A549 (cell line): ENCODE data around the gene RAX2. TPM values are rescaled to one million over a fixed set of nuclear protein-coding genes. Genes with fewer than 3 reads are reported as not detected.

Source experiments
- ATAC-seq, 2 experiments: fragments of 200-7000 bp in 1 of 2; fragments of >200 bp in 1 of 2; cut with Nextera tagmentation in 1 of 2; cut with Tn5 transposase in 1 of 2; 3 replicates each; pipeline versions ENCODE4 v1.8.0 to v1.9.1; 2018 to 2020; ENCODE audit warnings: mild to moderate bottlenecking in 1 of 2, moderate library complexity in 1 of 2
- CTCF ChIA-PET: fragments of 300-600 bp; sonication (Branson Sonifier 250); formaldehyde crosslinking; extraction: SDS; loops from one replicate; lab custom pipeline; 2021; ENCODE audit warnings: antibody characterized with exemption, inconsistent platforms; lab: Yijun Ruan, JAX
- POLR2A ChIA-PET: fragments of 350-600 bp; formaldehyde crosslinking; extraction: SDS; loops from one replicate; lab custom pipeline; 2021; ENCODE audit warnings: antibody characterized with exemption, inconsistent platforms; lab: Yijun Ruan, JAX
- DNase-seq, 2 experiments: peaks; one replicate each; pipeline versions ENCODE4 v3.0.0 to v3.0.0-alpha.2; 2011 to 2016; ENCODE audit warnings: low read depth in 1 of 2, low spot score in 1 of 2
- FAIRE-seq: peaks from 2 replicates; lab custom pipeline; 2011; peaks lifted over from hg19 to GRCh38; lab: Jason Lieb, UNC
- H3K27ac ChIP-seq, 2 experiments: fragments of >200 bp; sonication (Bioruptor Twin); formaldehyde crosslinking; 3 replicates each; pipeline ENCODE4 v1.5.1; 2016 to 2017
- H3K4me1 ChIP-seq: fragments of >200 bp; sonication (Bioruptor Twin); formaldehyde crosslinking; 3 replicates; pipeline ENCODE4 v1.6.1; 2016
- H3K4me2 ChIP-seq: fragments of >200 bp; sonication (Bioruptor Twin); formaldehyde crosslinking; 3 replicates; pipeline ENCODE4 v1.6.1; 2016
- H3K4me3 ChIP-seq: fragments of >200 bp; sonication (Bioruptor Twin); formaldehyde crosslinking; 3 replicates; pipeline ENCODE4 v1.5.1; 2016
- H3K9me3 ChIP-seq: fragments of >200 bp; sonication (Bioruptor Twin); formaldehyde crosslinking; 3 replicates; pipeline ENCODE4 v1.6.1; 2016
- CHD2 ChIP-seq: fragments of 150-350 bp; IDR thresholded peaks from 2 replicates; pipeline ENCODE4 v1.6.1; 2014; ENCODE audit warnings: low read length; ENCODE audit not compliant: partially characterized antibody
- EHMT2 ChIP-seq: fragments of 200-600 bp; sonication (generic); IDR thresholded peaks from 2 replicates; pipeline ENCODE4 v1.6.1; 2016; ENCODE audit warnings: antibody characterized with exemption, low read depth, mild to moderate bottlenecking, moderate library complexity
- ESRRA ChIP-seq: fragments of 150-350 bp; IDR thresholded peaks from 2 replicates; pipeline ENCODE4 v1.6.1; 2014; ENCODE audit warnings: mild to moderate bottlenecking, low read length, borderline replicate concordance
- FOXS1 ChIP-seq: fragments of 250-450 bp; sonication (Bioruptor Pico); IDR thresholded peaks from 2 replicates; pipeline ENCODE4 v1.5.0; 2020; ENCODE audit warnings: mild to moderate bottlenecking, moderate library complexity
- GATA3 ChIP-seq: IDR thresholded peaks from 2 replicates; pipeline ENCODE4 v1.6.1; 2012; ENCODE audit warnings: borderline replicate concordance
- HEYL ChIP-seq: fragments of 250-450 bp; sonication (Bioruptor Pico); IDR thresholded peaks from 2 replicates; pipeline ENCODE4 v1.8.0; 2021; ENCODE audit warnings: mild to moderate bottlenecking, moderate library complexity
- HOXB5 ChIP-seq: fragments of 250-450 bp; sonication (Bioruptor Pico); IDR thresholded peaks from 2 replicates; pipeline ENCODE4 v1.5.0; 2020; ENCODE audit warnings: mild to moderate bottlenecking, moderate library complexity
- JUNB ChIP-seq: fragments of >200 bp; sonication (Bioruptor Twin); formaldehyde crosslinking; IDR thresholded peaks from 2 replicates; pipeline ENCODE4 v1.6.1; 2016
- MAFK ChIP-seq: fragments of 450-650 bp; IDR thresholded peaks from 2 replicates; pipeline ENCODE4 v1.6.1; 2014; ENCODE audit not compliant: partially characterized antibody
- MAZ ChIP-seq: fragments of 150-350 bp; IDR thresholded peaks from 2 replicates; pipeline ENCODE4 v1.6.1; 2014; ENCODE audit warnings: antibody characterized with exemption, low read depth, low read length, borderline replicate concordance
- MYC ChIP-seq: IDR thresholded peaks from 2 replicates; pipeline ENCODE4 v1.6.1; 2012; ENCODE audit warnings: mild to moderate bottlenecking, inconsistent platforms, low read length, improper control_type of control experiment, borderline replicate concordance
- NPAS2 ChIP-seq: fragments of 250-450 bp; sonication (Bioruptor Pico); IDR thresholded peaks from 2 replicates; pipeline ENCODE4 v1.8.0; 2022; ENCODE audit warnings: mild to moderate bottlenecking, moderate library complexity, borderline replicate concordance
- NR3C1 ChIP-seq: fragments of >200 bp; sonication (Bioruptor Twin); formaldehyde crosslinking; IDR thresholded peaks from 3 replicates; pipeline ENCODE4 v1.6.1; 2017
- RAD21 ChIP-seq, 2 experiments: fragments of >200 bp in 1 of 2; sonication (Bioruptor Twin) in 1 of 2; formaldehyde crosslinking in 1 of 2; IDR thresholded peaks in 1 of 2; conservative IDR thresholded peaks in 1 of 2; 2 replicates in 1 of 2; 3 replicates in 1 of 2; pipeline ENCODE4 v1.6.1; 2012 to 2018; ENCODE audit warnings: inconsistent platforms in 1 of 2
- SREBF2 ChIP-seq: fragments of 450-650 bp; IDR thresholded peaks from 2 replicates; pipeline ENCODE4 v1.6.1; 2014; ENCODE audit warnings: mild to moderate bottlenecking, moderate library complexity
- TP53 ChIP-seq: fragments of 250-450 bp; sonication (Bioruptor Pico); IDR thresholded peaks from 2 replicates; pipeline ENCODE4 v1.5.0; 2021; ENCODE audit warnings: mild to moderate bottlenecking, moderate library complexity
- ZFP36 ChIP-seq: fragments of 450-650 bp; IDR thresholded peaks from 2 replicates; pipeline ENCODE4 v1.6.1; 2014; ENCODE audit warnings: borderline replicate concordance; ENCODE audit not compliant: partially characterized antibody
- ZNF302 ChIP-seq: fragments of 250-450 bp; sonication (Bioruptor Pico); IDR thresholded peaks from 2 replicates; pipeline ENCODE4 v1.9.0; 2021; ENCODE audit warnings: inconsistent platforms, mild to moderate bottlenecking, moderate library complexity
- ZSCAN20 ChIP-seq: fragments of 250-450 bp; sonication (Bioruptor Pico); IDR thresholded peaks from 2 replicates; pipeline ENCODE4 v1.8.0; 2022; ENCODE audit warnings: mild to moderate bottlenecking, moderate library complexity
- WGBS: methylation state at CpG from one replicate; pipeline ENCODE4 v1.1.6; 2017; ENCODE audit errors: missing lambda C conversion rate; 5-methylcytosine and 5-hydroxymethylcytosine counted together
- polyA plus RNA-seq, 4 experiments: library from polyadenylated mRNA; depleted of rRNA in 3 of 4; stranded (reverse); fragments of >200 nt; fragmentation: RNase III in 1 of 4; extraction: RNeasy Plus Mini Kit Qiagen cat#74134 plus additional on column Dnase treatment in 1 of 4; gene quantifications; 2 replicates in 3 of 4; 3 replicates in 1 of 4; pipeline ENCODE4 v1.2.3, GENCODE V29; 2011 to 2017
- TF ChIP-seq, protein P1 (sequence below): fragments of 200-600 bp; sonication (generic); IDR thresholded peaks from 2 replicates; pipeline ENCODE4 v1.6.1; 2016; ENCODE audit warnings: antibody characterized with exemption, mild to moderate bottlenecking, moderate library complexity
- TF ChIP-seq, protein P2 (sequence below): fragments of >200 bp; sonication (Bioruptor Twin); formaldehyde crosslinking; IDR thresholded peaks from 2 replicates; pipeline ENCODE4 v1.6.1; 2016
- TF ChIP-seq, protein P3 (sequence below): fragments of >200 bp; sonication (Bioruptor Twin); formaldehyde crosslinking; IDR thresholded peaks from 3 replicates; pipeline ENCODE4 v1.6.1; 2016
- TF ChIP-seq, protein P4 (sequence below): fragments of >200 bp; sonication (Bioruptor Twin); formaldehyde crosslinking; IDR thresholded peaks from 3 replicates; pipeline ENCODE4 v1.5.1; 2016
- TF ChIP-seq, protein P5 (sequence below): IDR thresholded peaks from 2 replicates; pipeline ENCODE4 v1.6.1; 2012; ENCODE audit warnings: low read depth, borderline replicate concordance

Gene RAX2
- polyA plus RNA-seq, 2 of the 4 experiments (the other 2 are of a cell fraction) = not detected

DNA sequence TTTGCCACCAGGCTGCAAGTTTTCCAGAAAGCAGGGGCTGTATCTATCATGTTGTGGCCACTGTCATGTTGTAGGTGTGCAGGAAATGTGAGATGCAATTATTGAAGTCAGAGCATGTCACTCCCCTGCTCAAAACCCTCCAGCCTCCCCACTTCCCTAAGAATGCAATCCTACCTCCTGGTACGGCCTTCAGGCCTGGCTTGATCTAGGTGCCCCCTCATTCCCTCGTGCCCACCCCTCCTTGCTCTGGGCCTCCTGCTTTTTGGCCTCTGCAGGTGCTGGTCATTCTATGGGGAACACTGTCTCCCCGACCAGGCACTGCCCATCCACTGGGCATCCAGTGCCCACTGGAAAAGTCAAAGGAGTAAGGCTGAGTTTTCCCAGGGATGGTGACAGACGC lies 42.6 kb upstream of the RAX2 start:
- FAIRE-seq (no peak), DNase-seq (no peak), ATAC-seq (no peak)
- Histone ChIP-seq H3K27ac (no peak overlapping the region), H3K4me3 (no peak overlapping the region), H3K9me3 (no peaks in the 10 kb centered on the region), H3K4me1 (no peaks in the 10 kb centered on the region), H3K4me2 (no peak overlapping the region)
- TF ChIP-seq FOXS1 (CRISPR knock-in tag) = no peak
- TF ChIP-seq, protein P1, sequence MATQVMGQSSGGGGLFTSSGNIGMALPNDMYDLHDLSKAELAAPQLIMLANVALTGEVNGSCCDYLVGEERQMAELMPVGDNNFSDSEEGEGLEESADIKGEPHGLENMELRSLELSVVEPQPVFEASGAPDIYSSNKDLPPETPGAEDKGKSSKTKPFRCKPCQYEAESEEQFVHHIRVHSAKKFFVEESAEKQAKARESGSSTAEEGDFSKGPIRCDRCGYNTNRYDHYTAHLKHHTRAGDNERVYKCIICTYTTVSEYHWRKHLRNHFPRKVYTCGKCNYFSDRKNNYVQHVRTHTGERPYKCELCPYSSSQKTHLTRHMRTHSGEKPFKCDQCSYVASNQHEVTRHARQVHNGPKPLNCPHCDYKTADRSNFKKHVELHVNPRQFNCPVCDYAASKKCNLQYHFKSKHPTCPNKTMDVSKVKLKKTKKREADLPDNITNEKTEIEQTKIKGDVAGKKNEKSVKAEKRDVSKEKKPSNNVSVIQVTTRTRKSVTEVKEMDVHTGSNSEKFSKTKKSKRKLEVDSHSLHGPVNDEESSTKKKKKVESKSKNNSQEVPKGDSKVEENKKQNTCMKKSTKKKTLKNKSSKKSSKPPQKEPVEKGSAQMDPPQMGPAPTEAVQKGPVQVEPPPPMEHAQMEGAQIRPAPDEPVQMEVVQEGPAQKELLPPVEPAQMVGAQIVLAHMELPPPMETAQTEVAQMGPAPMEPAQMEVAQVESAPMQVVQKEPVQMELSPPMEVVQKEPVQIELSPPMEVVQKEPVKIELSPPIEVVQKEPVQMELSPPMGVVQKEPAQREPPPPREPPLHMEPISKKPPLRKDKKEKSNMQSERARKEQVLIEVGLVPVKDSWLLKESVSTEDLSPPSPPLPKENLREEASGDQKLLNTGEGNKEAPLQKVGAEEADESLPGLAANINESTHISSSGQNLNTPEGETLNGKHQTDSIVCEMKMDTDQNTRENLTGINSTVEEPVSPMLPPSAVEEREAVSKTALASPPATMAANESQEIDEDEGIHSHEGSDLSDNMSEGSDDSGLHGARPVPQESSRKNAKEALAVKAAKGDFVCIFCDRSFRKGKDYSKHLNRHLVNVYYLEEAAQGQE = no peak
- TF ChIP-seq, protein P2, sequence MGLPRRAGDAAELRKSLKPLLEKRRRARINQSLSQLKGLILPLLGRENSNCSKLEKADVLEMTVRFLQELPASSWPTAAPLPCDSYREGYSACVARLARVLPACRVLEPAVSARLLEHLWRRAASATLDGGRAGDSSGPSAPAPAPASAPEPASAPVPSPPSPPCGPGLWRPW = no peak
- TF ChIP-seq SREBF2 = no peak
- no peak for TF ChIP-seq EHMT2
- no peak for TF ChIP-seq ZSCAN20 (CRISPR knock-in tag)
- no peak for TF ChIP-seq RAD21 (conservative IDR thresholded peaks at IDR 0.05 in 1 of 2, IDR thresholded peaks at IDR 0.05 in 1 of 2)
- TF ChIP-seq HOXB5 (CRISPR knock-in tag) = no peak
- 49% methylated on average over 3 of the region's 4 CpGs for WGBS
- ChIA-PET CTCF (no interaction called here), POLR2A (no interaction called here)

DNA sequence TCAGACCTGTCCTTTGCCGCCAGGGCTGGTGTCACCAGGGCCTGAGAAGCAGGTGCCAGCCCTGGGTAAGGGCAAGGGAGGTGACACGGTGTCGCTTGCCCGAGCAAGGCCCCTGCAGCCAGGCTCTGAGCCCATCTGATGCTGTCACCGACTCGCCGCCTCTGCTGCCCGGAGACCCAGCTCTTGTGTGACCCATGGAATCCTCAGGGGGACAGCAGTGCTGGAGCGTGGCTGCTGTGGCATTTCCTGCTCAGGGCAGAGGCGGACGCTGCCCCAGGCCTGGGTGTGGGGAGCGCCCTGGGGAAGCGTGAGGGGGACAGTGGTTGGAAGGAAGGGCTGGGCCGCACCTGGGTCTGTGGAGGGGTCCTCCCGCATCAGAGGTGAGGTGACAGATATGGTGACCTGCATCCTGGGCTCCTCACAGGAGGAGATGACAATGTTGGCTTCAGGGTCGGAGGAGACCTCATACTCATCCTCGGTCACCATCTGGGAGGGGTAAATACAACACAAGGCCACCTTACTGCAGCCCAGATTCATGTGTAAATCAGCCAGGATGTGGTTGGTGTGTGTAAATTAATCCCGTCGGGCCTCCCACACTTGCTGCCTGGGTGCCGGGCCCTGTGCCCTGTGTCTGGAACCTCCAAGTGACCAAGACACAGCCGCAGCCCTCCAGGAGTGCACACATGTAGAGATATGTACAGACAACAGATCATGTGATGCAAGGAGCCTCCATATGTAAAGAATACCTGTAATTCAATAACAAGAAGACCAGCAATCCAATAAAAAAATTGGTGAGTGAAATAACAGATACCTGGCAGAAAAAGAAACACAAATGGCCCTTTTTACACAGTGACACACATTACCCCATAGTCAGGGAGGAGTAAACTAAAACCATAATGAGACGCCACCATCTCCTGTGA lies 41.7 kb upstream of the RAX2 start:
- ChIA-PET POLR2A (no interaction called here), CTCF (interaction anchor here (0.8 to 3.6 kb wide), 2 partner anchors 8 to 93 kb away, joined by 4 to 25 read pairs; no protein-coding TSS in a partner anchor)
- WGBS = 83% methylated on average over 10 of the region's 22 CpGs
- no peak for ATAC-seq
- no peak overlapping the region for H3K4me3 ChIP-seq
- FAIRE-seq = no peak
- H3K4me1 ChIP-seq = no peaks in the 10 kb centered on the region
- H3K9me3 ChIP-seq = no peaks in the 10 kb centered on the region
- no peak overlapping the region for H3K4me2 ChIP-seq
- no peak for DNase-seq
- H3K27ac ChIP-seq = no peak overlapping the region
- TF ChIP-seq, protein P3, sequence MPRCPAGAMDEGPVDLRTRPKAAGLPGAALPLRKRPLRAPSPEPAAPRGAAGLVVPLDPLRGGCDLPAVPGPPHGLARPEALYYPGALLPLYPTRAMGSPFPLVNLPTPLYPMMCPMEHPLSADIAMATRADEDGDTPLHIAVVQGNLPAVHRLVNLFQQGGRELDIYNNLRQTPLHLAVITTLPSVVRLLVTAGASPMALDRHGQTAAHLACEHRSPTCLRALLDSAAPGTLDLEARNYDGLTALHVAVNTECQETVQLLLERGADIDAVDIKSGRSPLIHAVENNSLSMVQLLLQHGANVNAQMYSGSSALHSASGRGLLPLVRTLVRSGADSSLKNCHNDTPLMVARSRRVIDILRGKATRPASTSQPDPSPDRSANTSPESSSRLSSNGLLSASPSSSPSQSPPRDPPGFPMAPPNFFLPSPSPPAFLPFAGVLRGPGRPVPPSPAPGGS = no peak
- TF ChIP-seq CHD2 = no peak
- TF ChIP-seq JUNB = no peak
- no peak for TF ChIP-seq ESRRA
- no peak for TF ChIP-seq NPAS2
- TF ChIP-seq NR3C1 = no peak
- no peak for TF ChIP-seq ZFP36
- TF ChIP-seq, protein P1 = no peak
- TF ChIP-seq GATA3 = no peak
- TF ChIP-seq MAZ = no peak
- no peak for TF ChIP-seq TP53 (CRISPR knock-in tag)
- TF ChIP-seq ZNF302 = no peak
- TF ChIP-seq HEYL (CRISPR knock-in tag) = no peak
- no peak for TF ChIP-seq MAFK
- TF ChIP-seq, protein P4, sequence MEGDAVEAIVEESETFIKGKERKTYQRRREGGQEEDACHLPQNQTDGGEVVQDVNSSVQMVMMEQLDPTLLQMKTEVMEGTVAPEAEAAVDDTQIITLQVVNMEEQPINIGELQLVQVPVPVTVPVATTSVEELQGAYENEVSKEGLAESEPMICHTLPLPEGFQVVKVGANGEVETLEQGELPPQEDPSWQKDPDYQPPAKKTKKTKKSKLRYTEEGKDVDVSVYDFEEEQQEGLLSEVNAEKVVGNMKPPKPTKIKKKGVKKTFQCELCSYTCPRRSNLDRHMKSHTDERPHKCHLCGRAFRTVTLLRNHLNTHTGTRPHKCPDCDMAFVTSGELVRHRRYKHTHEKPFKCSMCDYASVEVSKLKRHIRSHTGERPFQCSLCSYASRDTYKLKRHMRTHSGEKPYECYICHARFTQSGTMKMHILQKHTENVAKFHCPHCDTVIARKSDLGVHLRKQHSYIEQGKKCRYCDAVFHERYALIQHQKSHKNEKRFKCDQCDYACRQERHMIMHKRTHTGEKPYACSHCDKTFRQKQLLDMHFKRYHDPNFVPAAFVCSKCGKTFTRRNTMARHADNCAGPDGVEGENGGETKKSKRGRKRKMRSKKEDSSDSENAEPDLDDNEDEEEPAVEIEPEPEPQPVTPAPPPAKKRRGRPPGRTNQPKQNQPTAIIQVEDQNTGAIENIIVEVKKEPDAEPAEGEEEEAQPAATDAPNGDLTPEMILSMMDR = no peak
- no peak for TF ChIP-seq MYC
- TF ChIP-seq, protein P5, sequence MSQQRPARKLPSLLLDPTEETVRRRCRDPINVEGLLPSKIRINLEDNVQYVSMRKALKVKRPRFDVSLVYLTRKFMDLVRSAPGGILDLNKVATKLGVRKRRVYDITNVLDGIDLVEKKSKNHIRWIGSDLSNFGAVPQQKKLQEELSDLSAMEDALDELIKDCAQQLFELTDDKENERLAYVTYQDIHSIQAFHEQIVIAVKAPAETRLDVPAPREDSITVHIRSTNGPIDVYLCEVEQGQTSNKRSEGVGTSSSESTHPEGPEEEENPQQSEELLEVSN = no peak
